Measurements from ENCODE around the gene PTBP1.

PTBP1 gene

GRCh38 chr19:811506-812048 lies 14.3 kb downstream of the PTBP1 start:
- H3K4me3 ChIP-seq (ENCODE audit: low read length), result no peak overlapping the region
- TF ChIP-seq, protein P1, sequence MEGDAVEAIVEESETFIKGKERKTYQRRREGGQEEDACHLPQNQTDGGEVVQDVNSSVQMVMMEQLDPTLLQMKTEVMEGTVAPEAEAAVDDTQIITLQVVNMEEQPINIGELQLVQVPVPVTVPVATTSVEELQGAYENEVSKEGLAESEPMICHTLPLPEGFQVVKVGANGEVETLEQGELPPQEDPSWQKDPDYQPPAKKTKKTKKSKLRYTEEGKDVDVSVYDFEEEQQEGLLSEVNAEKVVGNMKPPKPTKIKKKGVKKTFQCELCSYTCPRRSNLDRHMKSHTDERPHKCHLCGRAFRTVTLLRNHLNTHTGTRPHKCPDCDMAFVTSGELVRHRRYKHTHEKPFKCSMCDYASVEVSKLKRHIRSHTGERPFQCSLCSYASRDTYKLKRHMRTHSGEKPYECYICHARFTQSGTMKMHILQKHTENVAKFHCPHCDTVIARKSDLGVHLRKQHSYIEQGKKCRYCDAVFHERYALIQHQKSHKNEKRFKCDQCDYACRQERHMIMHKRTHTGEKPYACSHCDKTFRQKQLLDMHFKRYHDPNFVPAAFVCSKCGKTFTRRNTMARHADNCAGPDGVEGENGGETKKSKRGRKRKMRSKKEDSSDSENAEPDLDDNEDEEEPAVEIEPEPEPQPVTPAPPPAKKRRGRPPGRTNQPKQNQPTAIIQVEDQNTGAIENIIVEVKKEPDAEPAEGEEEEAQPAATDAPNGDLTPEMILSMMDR (conservative IDR thresholded peaks at IDR 0.05; ENCODE audit: low read length), result no peak
- no peak for DNase-seq (ENCODE audit: low read depth)

GRCh38 chr19:812049-812746 lies 14.9 kb downstream of the PTBP1 start:
- DNase-seq (ENCODE audit: low read depth), result no peak

DNA sequence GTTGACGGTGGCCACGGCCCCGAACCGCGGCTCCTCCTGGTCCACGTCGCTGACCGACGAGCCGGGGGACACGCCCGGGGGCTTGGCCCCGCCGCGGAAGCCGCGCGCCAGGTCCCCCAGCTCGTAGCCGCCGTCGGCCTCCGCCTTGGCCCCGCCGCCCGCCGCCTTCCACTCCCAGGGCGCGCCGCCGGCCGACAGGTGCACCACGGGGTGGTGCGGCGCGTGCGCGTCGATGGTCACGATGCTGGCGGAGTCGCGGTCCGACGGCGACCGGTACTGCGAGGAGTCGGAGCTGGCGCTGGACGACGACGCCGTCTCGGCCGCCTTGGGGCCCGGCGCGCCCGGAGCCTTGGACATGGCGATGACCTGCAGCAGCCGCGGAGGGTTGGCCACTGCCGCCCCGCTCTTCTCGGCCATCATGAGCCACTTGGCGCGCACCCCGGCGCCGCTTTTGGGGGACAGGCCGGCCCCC lies 15.5 kb downstream of the PTBP1 start:
- DNase-seq (ENCODE audit: low read depth), result no peak
- no peak overlapping the region for H3K4me3 ChIP-seq (ENCODE audit: low read length)
- TF ChIP-seq, protein P1 (conservative IDR thresholded peaks at IDR 0.05; ENCODE audit: low read length), result no peak

More at GRCh38 chr19:812049-812746, 14.9 kb downstream of the PTBP1 start:
- TF ChIP-seq, protein P1 (conservative IDR thresholded peaks at IDR 0.05; ENCODE audit: low read length), result no peak
- no peak overlapping the region for H3K4me3 ChIP-seq (ENCODE audit: low read length)

DNA sequence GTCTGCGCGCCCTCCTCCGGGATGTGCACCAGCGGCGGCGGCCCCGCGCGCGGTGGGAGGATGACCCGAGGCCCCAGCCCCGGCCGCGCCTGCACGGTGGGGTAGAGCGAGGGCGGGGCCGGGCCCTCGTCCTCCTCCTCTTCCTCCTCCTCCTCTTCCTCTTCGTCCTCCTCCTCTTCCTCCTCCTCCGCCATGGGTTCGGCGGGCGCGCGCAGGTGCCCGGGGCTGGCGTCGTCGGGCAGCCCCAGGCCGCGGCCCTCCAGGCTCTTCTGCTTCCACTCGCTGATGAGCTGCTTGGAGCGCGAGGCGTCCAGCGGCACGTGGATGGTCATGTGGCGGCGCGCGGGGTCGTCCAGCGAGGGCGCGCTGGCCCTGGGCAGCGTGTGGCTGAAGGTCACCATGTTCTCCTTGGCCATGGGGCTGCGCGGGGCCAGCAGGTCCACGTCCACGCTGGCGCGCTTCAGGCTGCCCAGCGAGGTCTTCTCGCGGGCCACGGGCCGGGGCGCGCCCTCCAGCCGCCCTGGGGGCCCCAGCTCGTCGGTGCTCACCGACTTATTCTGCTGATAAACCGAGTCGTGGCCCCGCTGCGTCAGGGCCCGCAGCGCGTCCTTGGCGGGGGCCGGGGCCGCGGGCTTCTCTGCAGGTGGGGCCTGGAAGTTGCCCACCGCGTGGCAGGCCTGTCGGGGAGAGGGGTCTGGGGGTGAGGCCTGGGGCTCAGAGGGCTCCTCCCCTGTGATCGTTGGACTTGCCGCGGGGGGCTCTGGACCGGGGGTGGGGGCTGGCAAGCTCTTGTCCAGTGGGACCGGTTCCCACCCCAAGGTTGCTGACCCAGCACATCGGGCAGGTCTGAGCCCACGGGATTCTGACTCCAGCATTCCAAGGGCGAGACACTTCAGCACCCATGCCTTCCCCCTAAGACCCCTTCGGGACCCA lies 16.2 kb downstream of the PTBP1 start:
- DNase-seq (ENCODE audit: low read depth), result no peak
- TF ChIP-seq, protein P1 (conservative IDR thresholded peaks at IDR 0.05; ENCODE audit: low read length), result no peak
- H3K4me3 ChIP-seq (ENCODE audit: low read length), result no peak overlapping the region

DNA sequence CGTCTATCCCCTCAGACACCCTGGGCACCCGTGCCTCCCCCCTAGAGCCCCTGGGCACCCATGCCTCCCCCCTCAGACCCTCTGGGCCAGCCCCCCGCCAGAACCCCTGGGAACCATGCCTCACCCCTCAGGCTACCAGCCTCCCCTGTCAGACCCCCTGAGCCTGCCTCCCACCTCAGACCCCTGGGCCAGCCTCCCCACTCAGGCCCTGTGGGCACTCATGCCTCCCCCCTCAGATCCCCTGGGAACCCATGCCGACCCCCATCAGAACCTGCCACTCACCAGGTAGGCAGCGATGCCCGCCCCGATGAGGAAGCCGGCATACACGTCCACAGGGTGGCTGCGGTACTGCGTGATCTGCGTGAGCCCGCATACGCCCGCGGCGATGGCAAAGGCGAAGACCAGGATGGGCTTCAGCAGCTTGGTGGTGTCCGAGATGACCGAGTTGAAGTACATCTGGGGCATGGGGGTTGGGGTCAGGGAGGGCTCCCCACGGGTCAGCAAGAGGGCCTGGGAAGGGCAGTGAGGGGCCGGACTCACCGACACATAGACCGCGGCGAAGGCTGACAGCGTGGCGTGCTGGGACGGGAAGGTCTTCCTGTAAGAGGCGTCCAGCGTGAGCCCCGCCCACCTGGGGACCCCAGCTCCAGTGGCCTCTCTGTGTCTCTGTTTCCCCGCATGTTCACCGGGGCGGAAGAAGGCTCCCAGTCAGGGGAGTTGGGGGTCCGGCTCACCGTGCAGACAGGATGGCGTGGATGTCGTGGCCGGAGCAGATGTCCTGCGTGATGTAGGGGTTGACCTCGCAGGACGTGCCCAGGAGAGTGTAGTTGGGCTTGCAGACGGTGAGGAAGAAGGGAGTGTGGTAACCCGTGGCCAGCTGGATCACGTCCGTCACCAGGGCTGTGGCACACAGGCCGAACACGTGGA lies 17.2 kb downstream of the PTBP1 start:
- no peak for DNase-seq (ENCODE audit: low read depth)
- TF ChIP-seq, protein P1 (conservative IDR thresholded peaks at IDR 0.05; ENCODE audit: low read length), result no peak
- no peak overlapping the region for H3K4me3 ChIP-seq (ENCODE audit: low read length)

GRCh38 chr19:815079-815774 lies 18.0 kb downstream of the PTBP1 start:
- TF ChIP-seq, protein P1 (conservative IDR thresholded peaks at IDR 0.05; ENCODE audit: low read length), result no peak

More at GRCh38 chr19:815079-815774, 18.0 kb downstream of the PTBP1 start:
- no peak overlapping the region for H3K4me3 ChIP-seq (ENCODE audit: low read length)
- no peak for DNase-seq (ENCODE audit: low read depth)
